K562 (cell line): Measurements from ENCODE around the gene LRRC3C.

Experiments used
- BCL6 ChIP-seq: fragments of 250-450 bp; sonication (Bioruptor Pico); IDR thresholded peaks from 2 replicates; pipeline ENCODE4 v1.4.0; 2020
- CREM ChIP-seq: IDR thresholded peaks from 2 replicates; pipeline ENCODE4 v1.6.1; 2014; ENCODE audit warnings: antibody characterized with exemption, low read depth
- PCBP2 ChIP-seq: fragments of 200-400 bp; formaldehyde crosslinking; IDR thresholded peaks from 2 replicates; pipeline ENCODE4 v1.6.1; 2018; ENCODE audit warnings: low read length, low read depth, mild to moderate bottlenecking, moderate library complexity; ENCODE audit not compliant: poor library complexity, severe bottlenecking
- POLR2AphosphoS5 ChIP-seq: IDR thresholded peaks from 2 replicates; pipeline ENCODE4 v1.6.1; 2011; ENCODE audit warnings: mild to moderate bottlenecking, low read depth, low read length, moderate library complexity; ENCODE audit not compliant: control insufficient read depth, insufficient read depth
- TF ChIP-seq, protein P1 (sequence below): sonication (generic); formaldehyde crosslinking; IDR thresholded peaks from 2 replicates; pipeline ENCODE4 v1.9.0; 2022; ENCODE audit warnings: mild to moderate bottlenecking, missing genetic modification reagents
- TF ChIP-seq, protein P2 (sequence below), 3 experiments: IDR thresholded peaks in 2 of 3; conservative IDR thresholded peaks in 1 of 3; 2 replicates each; pipeline ENCODE4 v1.5.1; 2011 to 2012; ENCODE audit warnings: low read length in 3 of 3, mild to moderate bottlenecking in 3 of 3, control low read depth in 2 of 3, improper control_type of control experiment in 1 of 3, inconsistent platforms in 1 of 3, low read depth in 1 of 3, mixed read lengths in 1 of 3, moderate library complexity in 1 of 3; ENCODE audit not compliant: insufficient read depth in 2 of 3
- TF ChIP-seq, protein P3 (sequence below): sonication (generic); formaldehyde crosslinking; IDR thresholded peaks from 2 replicates; pipeline ENCODE4 v1.8.1; 2023; ENCODE audit warnings: mild to moderate bottlenecking, missing genetic modification reagents

DNA sequence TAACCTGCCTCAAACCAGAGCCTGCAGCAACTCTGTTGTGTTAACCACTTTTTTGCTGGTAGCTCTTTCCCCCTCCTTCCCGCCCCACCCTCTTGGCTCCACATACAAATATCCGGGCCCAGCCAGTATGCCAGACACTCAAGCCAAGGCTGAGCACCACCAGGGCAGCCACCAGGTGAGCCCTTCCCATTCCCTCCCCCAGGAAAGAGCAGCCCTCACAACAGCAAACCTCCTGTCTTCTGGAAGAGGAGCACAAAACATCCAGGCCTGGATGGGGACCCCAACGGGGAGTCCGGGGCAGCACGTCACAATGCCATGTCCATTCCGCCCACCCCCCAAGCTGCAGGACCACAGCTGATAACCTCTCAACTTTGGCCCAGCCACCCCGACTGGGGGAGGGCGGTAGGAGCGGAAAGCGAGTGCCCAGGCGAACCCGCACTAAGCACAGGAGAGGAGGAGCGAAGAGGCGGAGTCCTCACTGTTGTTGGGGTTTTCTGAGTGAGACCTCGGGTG is 888 bp upstream of the LRRC3C start:
- TF ChIP-seq, protein P1, sequence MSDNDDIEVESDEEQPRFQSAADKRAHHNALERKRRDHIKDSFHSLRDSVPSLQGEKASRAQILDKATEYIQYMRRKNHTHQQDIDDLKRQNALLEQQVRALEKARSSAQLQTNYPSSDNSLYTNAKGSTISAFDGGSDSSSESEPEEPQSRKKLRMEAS (CRISPR knock-in tag) = no peak
- TF ChIP-seq PCBP2 (no peak), POLR2AphosphoS5 (no peak), BCL6 (CRISPR knock-in tag) (no peak), CREM (peak; percentile 67)
- TF ChIP-seq, protein P2, sequence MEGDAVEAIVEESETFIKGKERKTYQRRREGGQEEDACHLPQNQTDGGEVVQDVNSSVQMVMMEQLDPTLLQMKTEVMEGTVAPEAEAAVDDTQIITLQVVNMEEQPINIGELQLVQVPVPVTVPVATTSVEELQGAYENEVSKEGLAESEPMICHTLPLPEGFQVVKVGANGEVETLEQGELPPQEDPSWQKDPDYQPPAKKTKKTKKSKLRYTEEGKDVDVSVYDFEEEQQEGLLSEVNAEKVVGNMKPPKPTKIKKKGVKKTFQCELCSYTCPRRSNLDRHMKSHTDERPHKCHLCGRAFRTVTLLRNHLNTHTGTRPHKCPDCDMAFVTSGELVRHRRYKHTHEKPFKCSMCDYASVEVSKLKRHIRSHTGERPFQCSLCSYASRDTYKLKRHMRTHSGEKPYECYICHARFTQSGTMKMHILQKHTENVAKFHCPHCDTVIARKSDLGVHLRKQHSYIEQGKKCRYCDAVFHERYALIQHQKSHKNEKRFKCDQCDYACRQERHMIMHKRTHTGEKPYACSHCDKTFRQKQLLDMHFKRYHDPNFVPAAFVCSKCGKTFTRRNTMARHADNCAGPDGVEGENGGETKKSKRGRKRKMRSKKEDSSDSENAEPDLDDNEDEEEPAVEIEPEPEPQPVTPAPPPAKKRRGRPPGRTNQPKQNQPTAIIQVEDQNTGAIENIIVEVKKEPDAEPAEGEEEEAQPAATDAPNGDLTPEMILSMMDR (IDR thresholded peaks at IDR 0.05 in 2 of 3, conservative IDR thresholded peaks at IDR 0.05 in 1 of 3; ENCODE audit: insufficient read depth in 2 of 3, low read depth in 1 of 3, low read length in 3 of 3) = no peak
- TF ChIP-seq, protein P3, sequence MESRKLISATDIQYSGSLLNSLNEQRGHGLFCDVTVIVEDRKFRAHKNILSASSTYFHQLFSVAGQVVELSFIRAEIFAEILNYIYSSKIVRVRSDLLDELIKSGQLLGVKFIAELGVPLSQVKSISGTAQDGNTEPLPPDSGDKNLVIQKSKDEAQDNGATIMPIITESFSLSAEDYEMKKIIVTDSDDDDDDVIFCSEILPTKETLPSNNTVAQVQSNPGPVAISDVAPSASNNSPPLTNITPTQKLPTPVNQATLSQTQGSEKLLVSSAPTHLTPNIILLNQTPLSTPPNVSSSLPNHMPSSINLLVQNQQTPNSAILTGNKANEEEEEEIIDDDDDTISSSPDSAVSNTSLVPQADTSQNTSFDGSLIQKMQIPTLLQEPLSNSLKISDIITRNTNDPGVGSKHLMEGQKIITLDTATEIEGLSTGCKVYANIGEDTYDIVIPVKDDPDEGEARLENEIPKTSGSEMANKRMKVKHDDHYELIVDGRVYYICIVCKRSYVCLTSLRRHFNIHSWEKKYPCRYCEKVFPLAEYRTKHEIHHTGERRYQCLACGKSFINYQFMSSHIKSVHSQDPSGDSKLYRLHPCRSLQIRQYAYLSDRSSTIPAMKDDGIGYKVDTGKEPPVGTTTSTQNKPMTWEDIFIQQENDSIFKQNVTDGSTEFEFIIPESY (CRISPR knock-in tag) = no peak
